ENCODE measurements around the gene SGPP2. TPM values are rescaled to one million over a fixed set of nuclear protein-coding genes. Genes with fewer than 3 reads are reported as not detected.

Gene SGPP2
- total RNA-seq, 2 donors from 2014 or later: 54.0 to 96.5 TPM

GRCh38 chr2:222608081-222608480 lies 183.7 kb downstream of the SGPP2 start:
- no peak for DNase-seq
- no peak overlapping the region for H3K9ac ChIP-seq (ENCODE audit: low read depth in 2 of 2, low read length in 2 of 2)
- TF ChIP-seq CTCF (IDR thresholded peaks at IDR 0.05): no peak
- no peaks in the 10 kb centered on the region for H3K9me3 ChIP-seq
- intact Hi-C loops (cut with DNase I): no loop called here
- no peaks in the 10 kb centered on the region for H3K27me3 ChIP-seq
- H3K4me1 ChIP-seq: no peaks in the 10 kb centered on the region
- no peak overlapping the region for H3K27ac ChIP-seq
- peaks cover 6% of the 10 kb centered on the region for H3K36me3 ChIP-seq
- no peak overlapping the region for H3K4me3 ChIP-seq

- intact Hi-C loops (cut with DNase I): no loop called here
- H3K4me3 ChIP-seq: no peak overlapping the region
Observed at GRCh38 chr2:222609381-222609780, 185.0 kb downstream of the SGPP2 start.

More at GRCh38 chr2:222609381-222609780, 185.0 kb downstream of the SGPP2 start:
- Histone ChIP-seq H3K36me3 (peaks cover 10% of the 10 kb centered on the region), H3K4me1 (no peaks in the 10 kb centered on the region), H3K9me3 (no peaks in the 10 kb centered on the region), H3K27me3 (no peaks in the 10 kb centered on the region), H3K27ac (no peak overlapping the region), H3K9ac (ENCODE audit: low read depth in 2 of 2, low read length in 2 of 2) (no peak overlapping the region)
- no peak for DNase-seq
- no peak for TF ChIP-seq CTCF (IDR thresholded peaks at IDR 0.05)

Other genes starting within 250 kb of the SGPP2 start
- gene PAX3, start 125.5 kb upstream of the SGPP2 start, total RNA-seq: under 1 TPM in 1 of 2 donors, not detected in 1; 0.16 TPM
- 10 to 100 TPM; 21.9 to 34.6 TPM for gene FARSB, start 231.5 kb downstream of the SGPP2 start, total RNA-seq
- under 1 TPM in 1 of 2 donors, not detected in 1; 0.24 TPM for gene MOGAT1, start 247.1 kb downstream of the SGPP2 start, total RNA-seq